Right ventricle myocardium superior (tissue), 1 donor: ENCODE results near the gene PROM1. TPM values are rescaled to one million over a fixed set of nuclear protein-coding genes. Genes with fewer than 3 reads are reported as not detected.

ENCODE experiments used
- ATAC-seq: fragments of 200-7000 bp; cut with Tn5 transposase; one replicate; pipeline ENCODE4 v1.9.1; 2020; ENCODE audit warnings: mild to moderate bottlenecking; ENCODE audit not compliant: poor library complexity
- DNase-seq: peaks from one replicate; pipeline ENCODE4 v3.0.0-alpha.2; 2020
- intact Hi-C: fragments of 100-400 bp; cut with DNase I; formaldehyde crosslinking; loops from one replicate; pipeline ENCODE4 v1.11.2; 2022
- total RNA-seq: library from RNA; stranded (reverse); fragmentation: NEBNext Ultra II Directional; extraction: Animal tissue kit (Norgen Biotek cat#: 25700); gene quantifications from one replicate; pipeline ENCODE4 v1.2.1, GENCODE V29; 2021
- donor health status: DM: no; HTN: yes; CAD: no; lungs with severe emphysema.

The PROM1 gene
- total RNA-seq, 1 donor from 2014 or later: 2.1 TPM

DNA sequence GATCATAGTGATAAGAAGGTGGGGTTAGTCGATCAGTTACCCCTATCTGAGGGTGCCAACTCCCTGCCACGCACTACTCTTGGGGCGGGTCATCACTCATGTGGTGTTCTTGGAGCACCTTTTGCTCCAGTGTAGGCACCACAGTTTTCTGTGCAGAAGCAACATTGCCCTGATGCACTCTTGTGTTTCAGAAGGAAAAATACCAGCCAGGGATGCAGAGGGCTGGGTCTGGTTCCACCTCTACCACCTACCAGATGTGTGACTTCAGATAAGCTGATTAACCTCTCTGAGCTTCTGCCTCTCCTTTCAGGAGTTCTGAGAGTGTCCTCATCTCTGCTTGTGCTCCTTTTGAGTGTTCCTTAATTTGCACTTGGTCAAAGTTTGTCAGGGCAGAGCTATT lies 29.9 kb upstream of the PROM1 start:
- ATAC-seq (no peak), DNase-seq (no peak)
- intact Hi-C loops: no loop called here

DNA sequence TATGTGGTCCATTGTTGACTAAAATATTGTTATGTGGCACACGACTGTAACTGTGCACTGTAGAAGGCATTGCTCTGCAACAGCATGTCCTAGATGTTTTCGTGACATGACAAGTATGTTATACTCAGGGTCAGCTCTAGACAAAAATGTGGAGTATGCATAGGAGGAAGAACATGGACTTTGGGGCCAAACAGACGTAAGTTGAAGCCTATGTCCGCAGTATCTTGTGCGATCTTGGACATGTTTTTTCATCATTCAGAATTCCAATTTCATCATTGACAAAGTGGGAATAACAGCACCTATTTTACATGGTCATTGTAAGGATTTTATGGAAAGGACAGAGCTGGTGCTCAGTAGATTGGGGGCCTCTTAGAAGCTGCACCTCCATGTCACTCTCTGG lies 27.7 kb upstream of the PROM1 start:
- intact Hi-C loops: no loop called here
- ATAC-seq: no peak
- no peak for DNase-seq

DNA sequence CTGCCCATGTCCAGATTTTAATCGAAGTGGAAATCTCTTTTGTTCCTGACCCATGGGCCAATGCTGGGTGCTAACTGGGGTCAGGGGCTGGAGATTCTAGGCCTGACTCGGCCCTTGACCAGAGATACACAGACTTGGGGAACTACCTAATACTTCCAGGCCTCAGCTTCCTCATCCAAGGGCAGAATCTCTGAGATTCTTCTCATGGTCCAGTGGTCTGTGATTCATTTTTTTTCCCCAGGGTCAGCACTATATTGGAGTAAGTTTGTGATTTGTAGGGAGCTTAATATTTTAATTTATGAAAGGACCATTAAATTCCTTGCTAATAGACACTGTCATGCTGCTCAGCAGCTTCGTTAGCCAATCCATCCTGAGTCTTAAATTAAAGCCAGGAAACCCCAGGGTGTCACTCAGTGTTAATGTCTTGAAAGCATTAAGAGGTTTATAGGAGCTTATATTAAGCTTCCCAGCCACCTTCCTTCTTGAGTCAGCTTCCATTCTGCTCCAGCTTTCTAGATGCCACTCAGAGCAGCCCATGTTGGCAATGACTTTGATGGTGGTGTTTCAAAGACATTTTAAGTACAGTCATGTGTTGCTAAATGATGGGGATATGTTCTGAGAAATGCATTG lies 27.0 kb upstream of the PROM1 start:
- no peak for ATAC-seq
- DNase-seq: no peak
- intact Hi-C loops: no loop called here

DNA sequence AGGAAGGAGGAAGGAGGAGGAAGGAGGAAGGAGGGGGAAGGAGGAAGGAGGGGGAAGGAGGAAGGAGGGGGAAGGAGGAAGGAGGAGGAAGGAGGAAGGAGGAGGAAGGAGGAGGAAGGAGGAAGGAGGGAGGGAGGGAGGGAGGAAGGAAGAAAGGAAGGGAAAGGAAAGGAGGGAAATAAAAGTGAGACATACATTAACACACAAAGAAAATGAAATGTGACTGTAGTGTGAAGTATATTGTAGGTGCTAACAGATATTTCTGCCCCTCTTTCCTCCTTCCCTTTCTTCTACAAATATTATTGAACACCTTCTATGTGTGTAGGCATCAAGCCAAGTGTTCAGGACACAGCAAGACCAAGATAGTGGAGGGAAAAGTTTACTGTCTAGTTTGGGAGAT lies 26.4 kb upstream of the PROM1 start:
- DNase-seq: no peak
- intact Hi-C loops: no loop called here
- no peak for ATAC-seq

GRCh38 chr4:16109256-16109655 lies 25.4 kb upstream of the PROM1 start:
- no peak for DNase-seq
- intact Hi-C loops: no loop called here
- no peak for ATAC-seq

- ATAC-seq (no peak), DNase-seq (no peak)
- intact Hi-C loops: no loop called here
These were observed 23.1 kb upstream of the PROM1 start for GRCh38 chr4:16106956-16107355.

GRCh38 chr4:16104520-16104919 lies 20.7 kb upstream of the PROM1 start:
- intact Hi-C loops: no loop called here
- ATAC-seq (peak; percentile 86), DNase-seq (no peak)

- intact Hi-C loops: no loop called here
- DNase-seq: no peak
- no peak for ATAC-seq
These were observed 18.5 kb upstream of the PROM1 start for GRCh38 chr4:16102356-16102755.

- intact Hi-C loops: no loop called here
- DNase-seq (no peak), ATAC-seq (no peak)
These were observed 17.0 kb upstream of the PROM1 start for GRCh38 chr4:16100833-16101232.

GRCh38 chr4:16092682-16093319 lies 9.0 kb upstream of the PROM1 start:
- no peak for ATAC-seq
- intact Hi-C loops: no loop called here
- no peak for DNase-seq

GRCh38 chr4:16090096-16090705 lies 6.4 kb upstream of the PROM1 start:
- intact Hi-C loops: no loop called here
- no peak for DNase-seq
- ATAC-seq: no peak

- ATAC-seq (no peak), DNase-seq (no peak)
- intact Hi-C loops: no loop called here
These were observed 5.3 kb upstream of the PROM1 start for GRCh38 chr4:16089156-16089555.

DNA sequence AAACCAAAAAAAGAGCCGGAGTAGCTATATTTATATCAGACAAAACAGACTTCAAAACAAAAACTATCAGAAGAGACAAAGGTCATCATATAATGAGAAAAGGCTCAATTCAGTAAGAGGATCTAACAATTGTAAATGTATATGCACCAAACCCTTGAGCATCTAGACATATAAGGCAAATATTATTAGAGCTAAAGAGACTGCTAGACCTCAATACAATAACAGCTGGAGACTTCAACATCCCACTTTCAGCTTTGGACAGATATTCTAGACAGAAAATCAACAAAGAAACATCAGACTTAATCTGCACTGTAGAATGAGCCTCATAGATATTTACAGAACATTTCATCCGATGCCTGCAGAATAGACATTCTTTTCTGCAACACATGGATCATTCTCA lies 4.8 kb upstream of the PROM1 start:
- no peak for DNase-seq
- no peak for ATAC-seq
- intact Hi-C loops: no loop called here

- DNase-seq (no peak), ATAC-seq (no peak)
- intact Hi-C loops: no loop called here
These were observed 2.0 kb upstream of the PROM1 start for GRCh38 chr4:16085822-16086221.

DNA sequence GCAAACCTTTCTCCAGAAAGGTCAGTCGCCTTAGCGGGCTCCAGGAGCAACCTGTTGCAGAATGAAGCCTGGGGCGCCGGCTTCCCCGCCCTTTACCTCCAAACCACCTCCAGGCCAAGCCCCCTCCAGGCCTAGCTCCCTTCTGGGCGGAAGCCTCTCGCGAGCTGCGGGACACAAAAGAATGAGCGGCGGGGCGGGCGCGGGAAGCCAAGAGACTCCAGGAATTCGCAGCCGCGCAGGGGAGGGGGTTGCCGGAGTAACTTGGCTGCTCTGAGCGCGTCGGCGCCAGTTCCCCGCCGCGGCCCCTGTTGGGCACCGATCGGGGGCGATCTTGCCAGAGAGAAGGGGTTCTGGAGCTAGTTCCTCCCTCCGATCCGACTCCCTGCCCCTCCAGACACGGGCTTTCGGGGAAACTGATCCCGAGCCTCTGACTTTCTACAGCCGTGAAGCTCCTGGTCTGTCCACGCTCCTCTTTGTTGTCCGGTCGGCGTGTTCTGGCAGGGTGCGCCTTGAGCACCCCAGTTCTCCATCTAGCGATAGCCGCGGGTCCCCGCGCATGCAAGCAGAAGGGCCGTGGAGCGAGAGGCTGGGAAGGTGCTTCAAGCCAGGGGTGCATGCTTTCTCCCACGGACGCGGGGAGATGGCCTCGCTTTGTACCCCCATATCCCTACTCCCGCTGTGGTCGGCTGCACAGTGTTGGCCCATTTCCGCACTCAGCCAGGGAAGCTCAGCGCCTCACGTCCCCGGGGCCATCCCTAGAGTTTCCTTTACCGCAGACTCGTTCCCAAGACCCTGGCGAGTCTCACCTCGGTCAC lies 1.2 kb downstream of the PROM1 start:
- peak; percentile 60 for DNase-seq

GRCh38 chr4:16082041-16082425 lies 1.8 kb downstream of the PROM1 start:
- ATAC-seq: no peak
- DNase-seq: no peak
- intact Hi-C loops: no loop called here

More for the DNA sequence above, 1.2 kb downstream of the PROM1 start:
- intact Hi-C loops: no loop called here
- ATAC-seq: peak; percentile 51

- ATAC-seq (no peak), DNase-seq (no peak)
- intact Hi-C loops: no loop called here
These were observed 4.8 kb downstream of the PROM1 start for GRCh38 chr4:16079046-16079445.

GRCh38 chr4:16078195-16078760 lies 5.5 kb downstream of the PROM1 start:
- intact Hi-C loops: no loop called here
- ATAC-seq (no peak), DNase-seq (no peak)

DNA sequence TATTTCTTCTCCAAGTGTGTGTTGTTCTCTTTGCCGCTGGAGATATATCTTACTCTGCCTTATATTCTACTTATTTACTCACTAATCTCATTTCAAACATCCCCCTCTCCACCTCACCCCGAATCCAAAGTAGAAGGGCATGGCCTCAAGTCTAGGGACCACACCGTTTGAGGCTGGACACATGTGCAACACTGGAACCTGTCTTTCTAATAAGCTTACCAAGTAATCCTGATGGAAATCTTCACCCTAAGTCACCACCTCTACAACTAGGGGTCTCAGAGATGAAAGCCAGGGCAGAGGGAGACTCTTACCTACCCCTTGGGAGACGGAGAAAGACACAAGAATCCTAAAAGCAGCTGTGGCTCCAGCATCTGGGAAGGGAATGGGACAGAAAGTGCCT lies 6.0 kb downstream of the PROM1 start:
- intact Hi-C loops: no loop called here
- DNase-seq (no peak), ATAC-seq (no peak)
